Measurements from ENCODE around the gene KRT75.

- TF ChIP-seq CTCF (IDR thresholded peaks at IDR 0.05) = no peak
- TF ChIP-seq POLR2AphosphoS5 (IDR thresholded peaks at IDR 0.05) = no peak
Measured at GRCh38 chr12:52377266-52377665, 56.9 kb downstream of the KRT75 start.

Data from transverse colon (tissue), 4 donors.